Measurements from ENCODE around the gene FBXO10. TPM values are rescaled to one million over a fixed set of nuclear protein-coding genes. Genes with fewer than 3 reads are reported as not detected.

Gene FBXO10
- total and polyA plus RNA-seq, 2 donors (not counting 1 experiment from before 2014, with no cell fraction given) = 7.6 to 12.2 TPM

DNA sequence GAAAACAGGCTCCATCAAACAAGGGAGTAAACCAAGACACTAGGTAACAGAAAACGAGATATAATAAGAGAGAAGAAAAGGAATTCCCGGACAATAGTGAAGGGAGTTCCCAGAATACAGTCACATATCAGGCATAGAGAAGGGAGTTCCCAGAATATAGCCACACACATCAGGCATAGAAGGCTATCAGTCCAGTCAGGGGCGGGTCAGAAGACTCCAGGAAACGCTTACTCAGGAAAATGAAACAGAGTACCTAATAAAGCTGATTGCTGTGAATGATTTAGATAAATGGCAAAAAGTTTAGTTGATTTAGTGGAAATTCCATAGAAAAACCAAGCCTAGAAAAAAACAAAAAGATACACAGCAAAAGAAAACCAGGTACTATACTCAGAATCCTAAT is 11.3 kb upstream of the FBXO10 start:
- no peak overlapping the region for H2AFZ ChIP-seq (ENCODE audit: low read length)
- peaks cover 2% of the 10 kb centered on the region for H3K36me3 ChIP-seq (ENCODE audit: control insufficient read depth, insufficient read depth, low read length)
- no peaks in the 10 kb centered on the region for H3K9me3 ChIP-seq (ENCODE audit: control insufficient read depth, insufficient read depth, low read depth, low read length)
- no peak overlapping the region for H3K4me2 ChIP-seq (ENCODE audit: extremely low read depth, insufficient read depth, low read length)
- H3K4me1 ChIP-seq (ENCODE audit: control insufficient read depth, extremely low read depth, insufficient read depth, low read length) = peaks cover 5% of the 10 kb centered on the region
- no peak overlapping the region for H3K9ac ChIP-seq (ENCODE audit: insufficient read depth, low read length)
- H3K27me3 ChIP-seq (ENCODE audit: control insufficient read depth, insufficient read depth, low read length) = no peaks in the 10 kb centered on the region
- H3K27ac ChIP-seq (ENCODE audit: insufficient read depth, low read length) = no peak overlapping the region
- no peaks in the 10 kb centered on the region for H4K20me1 ChIP-seq (ENCODE audit: control insufficient read depth, extremely low read depth, insufficient read depth, low read length)
- H3K79me2 ChIP-seq (ENCODE audit: control insufficient read depth, insufficient read depth, low read length) = peaks cover 38% of the 10 kb centered on the region
- DNase-seq (ENCODE audit: low read depth in 2 of 2) = no peak
- TF ChIP-seq EZH2 (IDR thresholded peaks at IDR 0.05; ENCODE audit: low read length, missing control alignments) = no peak
- TF ChIP-seq, protein P1, sequence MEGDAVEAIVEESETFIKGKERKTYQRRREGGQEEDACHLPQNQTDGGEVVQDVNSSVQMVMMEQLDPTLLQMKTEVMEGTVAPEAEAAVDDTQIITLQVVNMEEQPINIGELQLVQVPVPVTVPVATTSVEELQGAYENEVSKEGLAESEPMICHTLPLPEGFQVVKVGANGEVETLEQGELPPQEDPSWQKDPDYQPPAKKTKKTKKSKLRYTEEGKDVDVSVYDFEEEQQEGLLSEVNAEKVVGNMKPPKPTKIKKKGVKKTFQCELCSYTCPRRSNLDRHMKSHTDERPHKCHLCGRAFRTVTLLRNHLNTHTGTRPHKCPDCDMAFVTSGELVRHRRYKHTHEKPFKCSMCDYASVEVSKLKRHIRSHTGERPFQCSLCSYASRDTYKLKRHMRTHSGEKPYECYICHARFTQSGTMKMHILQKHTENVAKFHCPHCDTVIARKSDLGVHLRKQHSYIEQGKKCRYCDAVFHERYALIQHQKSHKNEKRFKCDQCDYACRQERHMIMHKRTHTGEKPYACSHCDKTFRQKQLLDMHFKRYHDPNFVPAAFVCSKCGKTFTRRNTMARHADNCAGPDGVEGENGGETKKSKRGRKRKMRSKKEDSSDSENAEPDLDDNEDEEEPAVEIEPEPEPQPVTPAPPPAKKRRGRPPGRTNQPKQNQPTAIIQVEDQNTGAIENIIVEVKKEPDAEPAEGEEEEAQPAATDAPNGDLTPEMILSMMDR (conservative IDR thresholded peaks at IDR 0.05 in 1 of 2, IDR thresholded peaks at IDR 0.05 in 1 of 2; ENCODE audit: low read depth in 1 of 2, low read length in 2 of 2) = no peak
- H3K4me3 ChIP-seq (replicated peaks in 1 of 4; ENCODE audit: control extremely low read depth in 1 of 4, insufficient read depth in 1 of 4, low read depth in 3 of 4, low read length in 4 of 4) = no peak overlapping the region

DNA sequence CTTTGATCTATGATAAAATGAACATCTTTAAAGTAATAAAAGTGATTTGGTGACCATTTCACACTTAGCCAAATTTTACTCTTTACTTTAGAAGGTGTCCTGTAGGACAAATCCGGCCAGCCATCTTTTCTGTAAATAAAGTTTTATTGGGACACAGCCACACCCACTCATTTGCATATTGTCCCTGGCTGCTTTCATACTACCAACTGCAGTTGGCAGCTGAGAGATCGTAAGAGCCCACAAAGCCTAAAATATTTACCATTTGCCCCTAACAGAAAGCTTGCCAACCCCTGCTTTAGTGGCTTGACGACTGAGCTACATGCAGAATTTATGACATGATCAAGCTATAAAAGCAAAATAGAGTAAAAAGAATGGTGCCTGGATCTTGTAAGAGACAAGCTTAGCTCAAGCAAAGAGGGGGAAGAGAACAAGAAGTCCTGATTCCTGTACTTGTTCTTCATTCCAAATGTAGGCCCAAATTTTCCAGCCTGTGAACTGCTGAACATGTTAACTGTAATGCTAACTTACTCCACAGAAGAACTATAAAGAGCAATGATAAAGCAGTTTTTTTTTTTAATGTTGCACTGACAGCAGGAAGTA is 7.4 kb upstream of the FBXO10 start:
- H3K36me3 ChIP-seq (ENCODE audit: control insufficient read depth, insufficient read depth, low read length) = peaks cover 2% of the 10 kb centered on the region
- no peak overlapping the region for H3K4me3 ChIP-seq (replicated peaks in 1 of 4; ENCODE audit: control extremely low read depth in 1 of 4, insufficient read depth in 1 of 4, low read depth in 3 of 4, low read length in 4 of 4)
- H3K79me2 ChIP-seq (ENCODE audit: control insufficient read depth, insufficient read depth, low read length) = peaks cover 7% of the 10 kb centered on the region
- no peaks in the 10 kb centered on the region for H4K20me1 ChIP-seq (ENCODE audit: control insufficient read depth, extremely low read depth, insufficient read depth, low read length)
- no peaks in the 10 kb centered on the region for H3K9me3 ChIP-seq (ENCODE audit: control insufficient read depth, insufficient read depth, low read depth, low read length)
- no peak overlapping the region for H3K27ac ChIP-seq (ENCODE audit: insufficient read depth, low read length)
- TF ChIP-seq, protein P1 (conservative IDR thresholded peaks at IDR 0.05 in 1 of 2, IDR thresholded peaks at IDR 0.05 in 1 of 2; ENCODE audit: low read depth in 1 of 2, low read length in 2 of 2) = no peak
- no peak for TF ChIP-seq EZH2 (IDR thresholded peaks at IDR 0.05; ENCODE audit: low read length, missing control alignments)
- H3K27me3 ChIP-seq (ENCODE audit: control insufficient read depth, insufficient read depth, low read length) = no peaks in the 10 kb centered on the region
- no peak overlapping the region for H2AFZ ChIP-seq (ENCODE audit: low read length)
- H3K4me2 ChIP-seq (ENCODE audit: extremely low read depth, insufficient read depth, low read length) = no peak overlapping the region
- H3K9ac ChIP-seq (ENCODE audit: insufficient read depth, low read length) = no peak overlapping the region
- no peak for DNase-seq (ENCODE audit: low read depth in 2 of 2)
- no peaks in the 10 kb centered on the region for H3K4me1 ChIP-seq (ENCODE audit: control insufficient read depth, extremely low read depth, insufficient read depth, low read length)

DNA sequence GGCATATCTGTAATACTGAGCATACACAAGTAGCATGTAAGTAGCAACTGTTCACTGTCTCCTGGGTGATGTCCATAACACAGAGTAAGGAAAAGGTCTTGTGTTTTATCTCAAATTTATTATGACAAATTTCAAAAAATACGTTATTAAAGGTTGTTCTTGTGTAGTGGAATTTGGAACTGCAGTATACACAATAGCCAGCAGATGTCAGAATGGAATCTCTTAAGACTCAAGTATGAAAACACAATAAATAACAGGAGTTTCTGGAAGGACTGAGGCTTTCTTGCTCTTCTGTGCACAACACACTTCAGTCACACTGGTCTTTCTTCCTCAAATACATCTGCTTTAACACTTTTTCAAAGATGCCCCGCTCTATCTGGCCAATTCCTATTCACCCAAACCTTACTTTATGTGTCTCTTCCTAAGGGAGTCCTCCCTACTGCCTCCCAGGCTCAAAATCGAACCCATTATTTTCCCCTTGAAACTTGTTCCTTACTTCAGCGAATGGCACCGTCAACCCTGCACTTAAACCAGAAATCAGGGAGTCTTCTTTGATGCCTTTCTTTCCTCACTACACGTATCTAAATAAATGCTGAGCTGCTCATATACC is 6.5 kb upstream of the FBXO10 start:
- no peaks in the 10 kb centered on the region for H3K9me3 ChIP-seq (ENCODE audit: control insufficient read depth, insufficient read depth, low read depth, low read length)
- H3K27ac ChIP-seq (ENCODE audit: insufficient read depth, low read length) = no peak overlapping the region
- no peaks in the 10 kb centered on the region for H3K36me3 ChIP-seq (ENCODE audit: control insufficient read depth, insufficient read depth, low read length)
- peak; percentile 64 to 83 for DNase-seq (ENCODE audit: low read depth in 2 of 2)
- H3K79me2 ChIP-seq (ENCODE audit: control insufficient read depth, insufficient read depth, low read length) = peaks cover 1% of the 10 kb centered on the region
- no peaks in the 10 kb centered on the region for H3K4me1 ChIP-seq (ENCODE audit: control insufficient read depth, extremely low read depth, insufficient read depth, low read length)
- H3K4me3 ChIP-seq (replicated peaks in 1 of 4; ENCODE audit: control extremely low read depth in 1 of 4, insufficient read depth in 1 of 4, low read depth in 3 of 4, low read length in 4 of 4) = no peak overlapping the region
- H3K9ac ChIP-seq (ENCODE audit: insufficient read depth, low read length) = no peak overlapping the region
- no peak overlapping the region for H3K4me2 ChIP-seq (ENCODE audit: extremely low read depth, insufficient read depth, low read length)
- H4K20me1 ChIP-seq (ENCODE audit: control insufficient read depth, extremely low read depth, insufficient read depth, low read length) = no peaks in the 10 kb centered on the region
- no peaks in the 10 kb centered on the region for H3K27me3 ChIP-seq (ENCODE audit: control insufficient read depth, insufficient read depth, low read length)
- no peak overlapping the region for H2AFZ ChIP-seq (ENCODE audit: low read length)
- TF ChIP-seq, protein P1 (conservative IDR thresholded peaks at IDR 0.05 in 1 of 2, IDR thresholded peaks at IDR 0.05 in 1 of 2; ENCODE audit: low read depth in 1 of 2, low read length in 2 of 2) = peak; percentile 55 to 76
- TF ChIP-seq EZH2 (IDR thresholded peaks at IDR 0.05; ENCODE audit: low read length, missing control alignments) = no peak

All from fibroblast of lung (primary cell).